GM23338 (cell line): Measurements from ENCODE around the gene TAP1. TPM values are rescaled to one million over a fixed set of nuclear protein-coding genes. Genes with fewer than 3 reads are reported as not detected.

Source experiments
- ATAC-seq: fragments of 200-7000 bp; cut with Tn5 transposase; 3 replicates; pipeline ENCODE4 v1.9.1; 2020
- DNase-seq: peaks from one replicate; pipeline ENCODE4 v3.0.0-alpha.2; 2015; ENCODE audit warnings: low spot score
- H2AFZ ChIP-seq: fragments of 200-600 bp; sonication (generic); 2 replicates; pipeline ENCODE4 v1.8.0; 2016; ENCODE audit warnings: antibody characterized with exemption, mild to moderate bottlenecking, moderate library complexity
- H3F3A ChIP-seq: fragments of 200-600 bp; sonication (generic); replicated peaks from 2 replicates; pipeline ENCODE4 v1.8.0; 2017; ENCODE audit warnings: antibody characterized with exemption, mixed run types, low read depth
- H3K27ac ChIP-seq: fragments of 200-600 bp; sonication (generic); 2 replicates; pipeline ENCODE4 v1.6.1; 2016; ENCODE audit warnings: low read depth
- H3K27me3 ChIP-seq: fragments of 200-600 bp; sonication (generic); 2 replicates; pipeline ENCODE4 v1.8.0; 2016; ENCODE audit warnings: mild to moderate bottlenecking, mixed run types, moderate library complexity; ENCODE audit not compliant: insufficient read depth
- H3K36me3 ChIP-seq: fragments of 200-600 bp; sonication (generic); 2 replicates; pipeline ENCODE4 v1.8.0; 2016; ENCODE audit warnings: mild to moderate bottlenecking; ENCODE audit not compliant: insufficient read depth
- H3K4me1 ChIP-seq: fragments of 200-600 bp; sonication (generic); 2 replicates; pipeline ENCODE4 v1.8.0; 2016; ENCODE audit warnings: mild to moderate bottlenecking, moderate library complexity; ENCODE audit not compliant: insufficient read depth
- H3K4me2 ChIP-seq: fragments of 200-600 bp; sonication (generic); 2 replicates; pipeline ENCODE4 v1.7.1; 2017; ENCODE audit warnings: mixed run types
- H3K4me3 ChIP-seq: fragments of 200-600 bp; sonication (generic); 2 replicates; pipeline ENCODE4 v1.6.1; 2016; ENCODE audit warnings: mixed run types
- H3K79me2 ChIP-seq: fragments of 200-600 bp; sonication (generic); replicated peaks from 2 replicates; pipeline ENCODE4 v1.8.0; 2017; ENCODE audit warnings: mild to moderate bottlenecking; ENCODE audit not compliant: insufficient read depth
- H3K9me2 ChIP-seq: fragments of 200-600 bp; sonication (generic); 2 replicates; pipeline ENCODE4 v1.8.0; 2017; ENCODE audit not compliant: insufficient read depth
- H4K20me1 ChIP-seq: fragments of 200-600 bp; sonication (generic); replicated peaks from 2 replicates; pipeline ENCODE4 v1.8.0; 2017; ENCODE audit warnings: mild to moderate bottlenecking; ENCODE audit not compliant: insufficient read depth
- H3K27ac Mint-ChIP-seq: 2 replicates; pipeline ENCODE4 v1.8.0; 2020; ENCODE audit warnings: inconsistent platforms, mild to moderate bottlenecking, moderate library complexity, mixed read lengths
- H3K27me3 Mint-ChIP-seq: 3 replicates; pipeline ENCODE4 v1.8.0; 2022; ENCODE audit warnings: low read depth, mild to moderate bottlenecking, moderate library complexity, mixed read lengths, inconsistent platforms; ENCODE audit not compliant: insufficient read depth, poor library complexity
- H3K36me3 Mint-ChIP-seq: 3 replicates; pipeline ENCODE4 v1.8.0; 2021; ENCODE audit warnings: low read depth, mild to moderate bottlenecking, inconsistent platforms, moderate library complexity, mixed read lengths
- H3K4me1 Mint-ChIP-seq: 3 replicates; pipeline ENCODE4 v1.8.0; 2020; ENCODE audit warnings: mild to moderate bottlenecking, inconsistent platforms, mixed read lengths
- H3K4me3 Mint-ChIP-seq: 3 replicates; pipeline ENCODE4 v1.8.0; 2021; ENCODE audit warnings: moderate library complexity, mild to moderate bottlenecking, inconsistent platforms, mixed read lengths
- H3K9me3 Mint-ChIP-seq: 3 replicates; pipeline ENCODE4 v1.8.0; 2020; ENCODE audit warnings: moderate library complexity, mild to moderate bottlenecking, inconsistent platforms, mixed read lengths
- CREB1 ChIP-seq: fragments of 250-450 bp; sonication (Bioruptor Pico); IDR thresholded peaks from 2 replicates; pipeline ENCODE4 v1.5.0; 2020; ENCODE audit warnings: low read depth, mild to moderate bottlenecking, moderate library complexity
- ETS1 ChIP-seq: IDR thresholded peaks from 2 replicates; pipeline ENCODE4 v1.6.1; 2016; ENCODE audit warnings: antibody characterized with exemption
- EZH2phosphoT487 ChIP-seq: fragments of 200-600 bp; sonication (generic); IDR thresholded peaks from one replicate; pipeline ENCODE4 v1.8.1; 2018; ENCODE audit warnings: antibody characterized with exemption; ENCODE audit not compliant: unreplicated experiment
- JUNB ChIP-seq: IDR thresholded peaks from one replicate; pipeline ENCODE4 v1.6.1; 2016; ENCODE audit warnings: antibody characterized with exemption; ENCODE audit not compliant: unreplicated experiment
- NANOG ChIP-seq: IDR thresholded peaks from 2 replicates; pipeline ENCODE4 v1.6.1; 2016; ENCODE audit warnings: antibody characterized with exemption, borderline replicate concordance
- POLR2AphosphoS5 ChIP-seq: IDR thresholded peaks from 2 replicates; pipeline ENCODE4 v1.6.1; 2016; ENCODE audit warnings: antibody characterized with exemption, low read depth
- ZNF331 ChIP-seq: fragments of 250-450 bp; sonication (Bioruptor Pico); IDR thresholded peaks from 2 replicates; pipeline ENCODE4 v1.5.0; 2020; ENCODE audit warnings: low read depth, mild to moderate bottlenecking, moderate library complexity
- ZNF462 ChIP-seq: fragments of 250-450 bp; sonication (Bioruptor Pico); IDR thresholded peaks from 2 replicates; pipeline ENCODE4 v1.5.0; 2020; ENCODE audit warnings: mild to moderate bottlenecking, moderate library complexity
- polyA plus RNA-seq: library from polyadenylated mRNA; unstranded; fragments of >200 nt; fragmentation: Nextera tagmentation; extraction: Ambion mirVana; gene quantifications from 2 replicates; pipeline ENCODE4 v1.2.1, GENCODE V29; 2016
- total RNA-seq: library from RNA; depleted of rRNA; stranded (reverse); fragments of >200 nt; shearing (Covaris generic); gene quantifications from 2 replicates; pipeline ENCODE4 v1.2.3, GENCODE V29; 2014

The TAP1 gene
- total and polyA plus RNA-seq, 2 experiments from 2014 or later, result 13.8 to 22.0 TPM

GRCh38 chr6:32837651-32838113 is 15.8 kb downstream of the TAP1 start:
- peaks cover 8% of the 10 kb centered on the region for H3K27me3 Mint-ChIP-seq
- Histone ChIP-seq H3K9me2 (no peaks in the 10 kb centered on the region), H2AFZ (peak overlapping the region; percentile 94)

GRCh38 chr6:32836873-32837272 is 16.6 kb downstream of the TAP1 start:
- Mint-ChIP-seq H3K27ac (no peak overlapping the region), H3K4me1 (peaks cover 12% of the 10 kb centered on the region), H3K27me3 (peaks cover 8% of the 10 kb centered on the region), H3K4me3 (peak overlapping the region; percentile 80), H3K36me3 (peaks cover 14% of the 10 kb centered on the region), H3K9me3 (no peaks in the 10 kb centered on the region)
- Histone ChIP-seq H3F3A (no peaks in the 10 kb centered on the region), H3K4me3 (no peak overlapping the region; the same call in 1 of the 2 replicates), H3K4me1 (peaks cover 10% of the 10 kb centered on the region; the same call in 1 of the 2 replicates), H4K20me1 (no peaks in the 10 kb centered on the region), H3K36me3 (0 out of 2 replicates have a peak, but pooled peaks cover under 1% of the 10 kb centered on the region), H3K79me2 (no peaks in the 10 kb centered on the region), H3K4me2 (peak overlapping the region; percentile 92), H3K27me3 (no peaks in the 10 kb centered on the region), H2AFZ (no peak overlapping the region), H3K9me2 (no peaks in the 10 kb centered on the region), H3K27ac (no peak overlapping the region)
- DNase-seq, result no peak
- no peak for ATAC-seq
- TF ChIP-seq ZNF462 (CRISPR knock-in tag), result no peak
- no peak for TF ChIP-seq ZNF331 (CRISPR knock-in tag)
- no peak for TF ChIP-seq JUNB
- TF ChIP-seq ETS1, result no peak
- no peak for TF ChIP-seq POLR2AphosphoS5
- no peak for TF ChIP-seq CREB1 (CRISPR knock-in tag)

More at GRCh38 chr6:32837651-32838113, 15.8 kb downstream of the TAP1 start:
- peak overlapping the region; percentile 92 for H3K4me2 ChIP-seq
- H3K4me3 ChIP-seq, result peak overlapping the region; percentile 71
- no peaks in the 10 kb centered on the region for H4K20me1 ChIP-seq
- H3K27me3 ChIP-seq, result peaks cover 4% of the 10 kb centered on the region
- H3F3A ChIP-seq, result no peaks in the 10 kb centered on the region
- H3K4me1 ChIP-seq, result peaks cover 10% of the 10 kb centered on the region; the same call in 1 of the 2 replicates
- H3K4me1 Mint-ChIP-seq, result peaks cover 12% of the 10 kb centered on the region
- no peak overlapping the region for H3K27ac Mint-ChIP-seq
- H3K36me3 Mint-ChIP-seq, result peaks cover 19% of the 10 kb centered on the region
- ATAC-seq (no peak; the same call in 1 of the 3 replicates), DNase-seq (no peak)
- H3K9me3 Mint-ChIP-seq, result no peaks in the 10 kb centered on the region
- H3K36me3 ChIP-seq, result peaks cover 6% of the 10 kb centered on the region; the same call in 1 of the 2 replicates
- H3K79me2 ChIP-seq, result no peaks in the 10 kb centered on the region
- H3K4me3 Mint-ChIP-seq, result peak overlapping the region; percentile 80
- H3K27ac ChIP-seq, result no peak overlapping the region
- no peak for TF ChIP-seq EZH2phosphoT487
- no peak for TF ChIP-seq NANOG
- TF ChIP-seq ETS1, result no peak
- no peak for TF ChIP-seq POLR2AphosphoS5
